ENCODE data around the gene F8.
"Not testable (repeated sequence)": the region's sequence is repeated elsewhere in the genome, so short reads cannot be mapped to it uniquely, and the experiment has no call there.

The F8 gene

DNA sequence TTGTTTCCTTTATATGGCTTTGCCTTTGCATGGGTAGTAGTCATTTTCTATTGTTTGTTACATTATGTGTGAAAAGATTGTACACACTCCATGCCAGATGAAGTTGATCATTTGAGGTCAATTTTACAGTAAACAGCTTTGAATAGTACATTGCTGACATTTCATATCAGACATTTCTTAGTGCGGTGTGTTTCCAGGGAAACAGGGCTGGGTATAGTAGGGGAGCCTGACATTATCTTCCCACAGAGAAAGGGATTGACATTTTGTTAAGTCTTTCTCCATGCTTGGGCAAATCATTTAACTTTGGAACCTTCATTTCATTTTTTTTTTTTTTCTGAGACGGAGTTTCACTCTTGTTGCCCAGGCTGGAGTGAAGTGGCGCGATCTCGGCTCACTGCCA lies 9.1 kb upstream of the F8 start:
- no peak for DNase-seq (ENCODE audit: low read depth, low spot score)

GRCh38 chrX:155028877-155029291 lies 6.4 kb upstream of the F8 start:
- no peak for DNase-seq (ENCODE audit: low read depth, low spot score)

DNA sequence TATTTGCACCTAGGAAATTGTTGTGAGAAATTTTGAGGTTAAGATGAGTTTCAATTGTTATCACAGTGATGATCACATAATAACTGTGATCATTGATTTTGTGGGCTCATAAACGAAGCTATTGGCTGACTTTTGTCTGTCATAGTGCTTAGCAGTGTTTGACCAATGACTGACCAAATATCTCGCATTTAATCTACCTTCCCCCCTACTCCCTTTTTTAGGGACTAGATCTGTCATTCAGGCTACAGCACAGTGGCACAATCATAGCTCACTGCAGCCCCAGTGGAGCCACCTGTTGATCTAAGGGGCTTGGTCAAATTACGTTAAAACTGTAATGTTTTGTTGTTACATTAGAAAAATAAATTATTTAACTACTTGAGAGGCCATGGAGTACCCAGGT lies 5.6 kb upstream of the F8 start:
- DNase-seq (ENCODE audit: low read depth, low spot score) = no peak

DNA sequence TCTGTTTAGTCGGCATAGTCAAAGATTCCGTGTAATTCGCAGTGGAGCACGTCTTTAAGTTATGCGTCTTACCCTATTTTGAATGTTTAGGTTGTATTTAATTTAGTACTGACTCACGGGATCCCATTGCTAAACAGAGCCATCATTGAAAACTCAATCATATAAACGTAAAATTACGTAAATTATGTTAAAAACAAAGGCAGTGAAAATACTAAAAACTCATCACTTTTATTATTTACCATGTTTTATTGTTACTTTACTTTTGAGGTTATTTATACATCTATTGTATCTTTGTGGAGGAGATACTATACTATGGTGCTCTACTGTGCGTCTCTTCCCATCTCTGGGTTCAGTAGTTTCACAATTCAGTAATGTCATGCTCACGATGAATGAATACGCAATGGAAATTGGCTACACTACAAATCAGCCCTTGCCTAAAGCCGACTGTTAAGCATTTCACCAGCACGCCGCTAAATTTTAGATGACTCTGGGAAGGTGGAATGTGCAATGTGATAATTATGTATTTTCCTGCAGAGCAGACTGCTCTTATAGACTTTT lies 5.1 kb upstream of the F8 start:
- no peak for DNase-seq (ENCODE audit: low read depth, low spot score)

DNA sequence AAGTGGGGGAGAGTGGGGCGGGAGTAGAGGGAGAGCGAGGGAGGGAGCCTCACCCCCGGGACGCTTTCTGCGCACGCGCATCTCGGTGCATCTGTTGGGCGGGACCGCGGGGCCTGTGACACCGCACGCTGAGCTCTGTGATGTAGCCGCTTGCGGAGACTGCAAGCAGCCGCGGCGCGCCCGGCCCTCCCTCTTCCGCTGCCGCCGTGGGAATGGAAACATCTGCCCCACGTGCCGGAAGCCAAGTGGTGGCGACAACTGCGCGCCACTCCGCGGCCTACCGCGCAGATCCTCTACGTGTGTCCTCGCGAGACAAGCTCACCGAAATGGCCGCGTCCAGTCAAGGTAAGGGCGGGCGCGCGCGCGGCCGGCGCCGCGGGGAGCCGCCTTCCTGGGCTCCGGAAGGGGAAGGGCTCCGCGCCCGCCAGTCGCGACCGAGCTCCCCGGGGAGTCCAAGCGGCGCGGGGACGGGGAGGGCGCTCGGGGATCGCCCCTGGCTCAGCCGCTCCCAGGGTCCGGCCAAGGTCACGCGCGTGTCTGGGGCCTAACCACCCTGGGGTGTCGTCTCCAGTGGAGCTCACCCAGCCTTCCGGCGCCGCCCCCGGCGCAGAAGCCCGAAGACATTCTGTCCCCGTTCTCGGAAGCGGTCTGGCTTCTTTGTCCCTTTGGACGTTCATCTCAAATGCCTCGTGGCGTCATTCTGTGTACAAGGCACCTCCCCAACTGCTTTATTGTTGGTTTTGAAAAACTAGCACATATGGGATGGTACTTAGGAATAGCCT lies 4.4 kb upstream of the F8 start, which contains the start of gene FUNDC2:
Gene FUNDC2 (plus strand): TSS at position 118 of the 782 bp plus-strand sequence. CDS start 95 bp downstream, at position 213.
- peak; percentile 59 for DNase-seq (ENCODE audit: low read depth, low spot score)

GRCh38 chrX:155026420-155026726 lies 3.9 kb upstream of the F8 start:
- DNase-seq (ENCODE audit: low read depth, low spot score) = no peak

- no peak for DNase-seq (ENCODE audit: low read depth, low spot score)
These were observed 1.6 kb upstream of the F8 start for GRCh38 chrX:155023907-155024833.

DNA sequence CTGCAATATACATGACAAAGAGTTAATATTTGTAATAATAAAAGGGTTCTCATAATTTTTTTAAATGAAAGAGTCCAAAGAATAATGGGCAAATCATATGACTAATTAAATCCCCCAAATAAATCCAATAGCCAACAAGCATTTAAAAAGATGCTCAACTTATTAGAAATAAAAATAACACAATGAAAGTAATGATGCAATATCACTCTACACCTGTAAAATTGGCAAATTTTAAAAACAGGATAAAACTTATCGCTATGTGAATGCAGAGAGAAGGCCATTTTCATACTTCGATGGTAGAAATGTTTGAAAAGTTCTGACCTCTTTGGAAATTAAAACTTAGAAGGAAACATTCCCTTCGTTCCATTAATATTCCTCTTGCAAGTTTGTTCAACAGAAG lies 1.9 kb downstream of the F8 start:
- no peak for DNase-seq (ENCODE audit: low read depth, low spot score)

DNA sequence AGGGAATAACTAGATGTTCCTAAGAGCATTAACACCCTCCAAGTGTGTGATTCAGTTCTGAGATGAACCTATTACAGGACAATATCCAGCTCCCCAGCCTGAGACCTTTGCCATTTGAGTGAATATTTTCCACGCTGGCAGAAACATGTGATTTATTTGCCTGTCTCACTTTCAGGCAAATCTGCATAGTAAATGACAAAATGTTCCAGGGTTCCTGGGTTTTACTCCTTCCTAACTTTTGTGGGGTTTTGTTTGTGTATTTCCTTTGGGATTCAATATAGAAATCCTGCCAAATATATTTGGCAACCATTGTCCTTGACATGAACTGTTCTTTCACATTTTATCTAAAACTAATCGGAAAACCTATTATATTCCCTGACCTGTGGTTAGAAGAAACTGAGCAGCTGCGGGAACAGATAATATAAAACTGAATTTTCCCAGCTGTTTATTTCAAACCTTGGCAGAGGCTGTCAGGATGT lies 12.5 kb downstream of the F8 start:
- DNase-seq (ENCODE audit: low read depth, low spot score) = no peak

DNA sequence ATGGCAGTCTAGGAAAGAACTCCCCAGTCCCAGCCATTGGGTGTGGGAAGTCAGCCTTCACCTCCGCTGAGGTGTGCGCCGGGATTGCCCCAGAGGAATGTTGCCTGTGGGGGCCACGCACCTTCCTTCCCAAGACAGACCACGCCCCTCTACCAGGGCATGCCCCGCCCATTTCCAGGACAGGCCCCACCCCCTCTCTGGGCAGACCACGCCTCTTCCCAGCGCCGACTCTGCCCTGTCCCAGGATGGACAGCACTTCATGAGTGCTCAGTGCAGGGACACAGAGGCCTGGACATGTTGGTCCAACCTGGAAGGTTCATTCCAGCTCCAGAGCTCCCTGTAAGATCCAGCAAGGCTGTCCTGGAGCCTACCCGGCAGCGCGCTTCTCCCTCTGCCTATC lies 13.9 kb downstream of the F8 start:
- DNase-seq (ENCODE audit: low read depth, low spot score) = not testable (repeated sequence)

DNA sequence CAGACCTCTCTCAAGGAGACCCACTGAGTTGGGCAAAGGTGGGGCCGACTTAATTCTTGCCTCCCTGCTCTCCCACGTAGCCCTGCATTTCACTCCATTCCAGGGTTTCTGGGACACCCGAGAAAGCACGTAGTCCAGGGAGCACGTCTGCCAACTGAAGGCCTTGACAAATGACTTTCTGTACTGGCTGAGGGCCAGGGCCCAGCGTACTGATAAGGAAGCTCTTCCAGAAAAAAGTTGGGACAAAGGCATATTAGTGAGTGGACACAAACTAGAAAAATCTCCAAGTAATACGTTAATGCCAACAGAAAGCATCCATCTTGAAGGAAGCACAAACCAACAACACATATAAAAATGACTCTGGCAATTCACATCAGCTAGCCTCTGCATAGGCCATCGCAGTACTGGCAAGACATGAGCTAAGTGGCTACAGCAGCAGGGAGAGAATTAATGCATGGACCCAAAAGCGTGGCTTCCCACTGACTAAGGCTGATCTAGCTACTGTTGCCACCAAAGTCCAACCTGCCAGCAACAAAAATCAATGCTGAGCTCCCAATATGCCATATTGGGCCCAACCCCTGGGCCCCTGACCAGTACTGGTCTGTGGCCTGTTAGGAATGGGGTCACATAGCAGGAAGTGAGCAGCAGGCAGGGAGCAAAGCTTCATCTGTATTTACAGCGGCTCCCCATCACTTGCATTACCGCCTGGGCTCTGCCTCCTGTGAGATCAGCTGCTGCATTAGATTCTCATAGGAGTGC lies 15.4 kb downstream of the F8 start:
- DNase-seq (ENCODE audit: low read depth, low spot score) = not testable (repeated sequence)

DNA sequence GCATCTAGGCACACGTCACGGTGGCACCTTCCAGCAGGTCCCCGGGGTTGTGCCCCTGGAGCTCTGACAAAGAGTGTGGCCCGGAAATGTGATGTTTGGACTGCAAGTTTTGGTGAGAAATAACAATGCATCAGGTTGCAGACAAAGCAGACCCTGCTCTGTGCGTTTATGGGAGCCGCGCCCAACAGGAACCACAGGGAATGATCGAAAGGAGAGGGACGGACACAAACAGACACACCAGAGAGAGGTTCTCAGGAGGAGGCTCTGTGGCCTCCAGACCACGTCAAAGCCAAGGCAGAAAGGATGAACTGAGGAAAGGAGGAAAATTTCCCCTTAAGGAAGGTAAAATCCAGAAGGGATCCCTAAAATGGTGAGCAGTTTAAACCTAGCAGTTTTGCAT lies 16.1 kb downstream of the F8 start:
- not testable (repeated sequence) for DNase-seq (ENCODE audit: low read depth, low spot score)

DNA sequence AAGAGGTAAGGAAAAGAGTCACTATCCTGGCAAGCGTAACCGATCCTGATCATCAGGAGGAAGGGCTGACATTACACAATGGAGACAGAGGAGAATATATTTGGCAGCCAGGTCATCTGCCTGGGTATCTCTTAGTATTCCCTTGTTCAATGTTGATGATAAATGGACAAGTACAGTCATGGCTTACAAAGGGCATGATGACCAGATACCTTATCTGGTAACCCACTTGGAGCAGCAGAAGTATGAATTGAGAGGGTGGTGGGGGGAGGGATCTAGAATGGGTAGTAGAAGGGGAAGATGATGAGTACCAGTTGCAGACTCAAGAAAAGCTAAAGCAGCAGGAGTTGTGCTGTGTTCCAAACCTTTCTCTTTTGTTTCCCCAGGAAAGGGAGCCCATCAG lies 17.3 kb downstream of the F8 start:
- no peak for DNase-seq (ENCODE audit: low read depth, low spot score)

DNA sequence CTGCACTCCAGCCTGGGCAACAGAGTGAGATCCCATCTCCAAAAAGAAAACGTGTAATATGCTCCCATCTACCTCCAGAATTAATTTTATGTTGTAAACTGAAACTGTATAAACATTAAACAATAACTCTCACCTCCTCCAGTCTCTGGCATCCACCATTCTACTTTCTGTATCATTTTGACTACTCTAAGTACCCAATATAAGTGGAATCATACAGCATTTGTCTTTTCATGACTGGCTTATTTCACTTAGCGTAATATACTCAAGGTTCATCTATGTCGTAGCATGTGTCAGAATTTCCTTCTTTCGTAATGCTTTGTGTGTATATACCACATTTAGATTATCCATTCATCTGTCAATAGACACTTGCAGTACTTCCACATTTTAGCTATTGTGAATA lies 20.6 kb downstream of the F8 start:
- DNase-seq (ENCODE audit: low read depth, low spot score) = no peak

DNA sequence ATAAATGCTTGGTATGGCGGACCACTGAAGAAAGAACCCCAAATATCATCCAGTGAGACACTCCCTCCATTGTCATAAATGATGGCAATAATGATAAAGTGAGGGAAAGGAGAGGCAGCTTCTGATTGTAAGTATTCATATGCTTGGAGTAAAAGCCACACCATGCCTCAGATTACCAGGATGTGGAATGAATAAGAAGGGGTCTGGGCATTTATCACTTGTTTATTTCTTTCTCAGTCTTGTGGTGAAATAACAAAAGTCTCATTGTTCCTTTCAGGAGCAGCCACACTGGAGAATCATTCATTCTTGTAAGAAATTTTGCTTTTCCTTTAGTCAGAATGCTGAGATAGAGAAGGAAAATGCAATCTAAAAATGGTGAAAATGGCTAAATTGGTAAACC lies 21.7 kb downstream of the F8 start:
- DNase-seq (ENCODE audit: low read depth, low spot score) = no peak

DNA sequence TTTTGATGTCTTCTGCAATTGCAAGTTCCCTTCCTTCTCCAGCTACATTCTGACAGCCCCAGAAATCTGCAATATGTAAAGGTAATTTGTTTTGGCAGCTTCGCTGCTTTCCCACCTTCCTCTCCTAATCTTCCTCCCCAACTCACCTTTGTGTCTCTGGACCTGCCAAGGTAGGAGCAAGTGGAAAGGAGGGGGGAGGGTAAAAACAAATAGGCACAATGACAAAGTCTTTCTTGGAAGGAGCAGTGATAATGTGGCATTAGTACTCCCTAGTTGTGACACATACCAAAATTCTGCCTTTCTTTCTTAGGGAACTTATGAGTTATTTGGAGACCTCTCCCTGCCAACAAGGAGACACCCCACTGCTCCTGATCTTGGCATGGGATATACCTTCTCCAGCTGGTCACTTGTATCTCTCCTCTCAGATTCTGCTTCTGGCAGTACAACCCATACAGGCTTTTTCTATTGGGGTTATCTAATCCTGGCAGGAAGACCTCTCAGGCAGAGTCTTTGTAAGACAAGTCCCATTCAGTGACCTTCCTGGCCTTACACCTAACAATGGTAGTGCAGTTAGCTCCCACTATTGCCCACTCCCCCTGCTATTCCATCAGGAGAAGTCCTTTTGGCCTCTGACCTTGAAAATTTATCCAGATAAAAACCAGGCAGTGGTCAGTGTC lies 24.2 kb downstream of the F8 start:
- DNase-seq (ENCODE audit: low read depth, low spot score) = no peak

DNA sequence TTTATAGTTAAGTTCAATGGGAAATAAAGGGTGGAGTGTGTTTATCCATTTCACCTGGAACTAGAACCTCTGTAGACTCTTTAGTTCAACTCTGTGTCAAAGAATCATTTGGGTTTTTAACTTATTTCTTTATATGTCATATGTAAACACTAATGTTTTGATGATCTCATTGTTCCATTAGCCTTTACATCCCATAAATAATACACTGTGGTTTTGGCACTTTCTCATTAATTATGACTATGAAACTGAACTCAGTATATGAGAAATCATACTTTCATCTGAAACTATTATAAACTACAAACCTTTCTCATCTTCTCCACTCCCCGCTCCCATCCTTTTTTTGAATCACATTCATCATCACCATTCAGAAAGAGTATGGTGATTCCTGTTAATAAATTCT lies 31.0 kb downstream of the F8 start:
- no peak for DNase-seq (ENCODE audit: low read depth, low spot score)

DNA sequence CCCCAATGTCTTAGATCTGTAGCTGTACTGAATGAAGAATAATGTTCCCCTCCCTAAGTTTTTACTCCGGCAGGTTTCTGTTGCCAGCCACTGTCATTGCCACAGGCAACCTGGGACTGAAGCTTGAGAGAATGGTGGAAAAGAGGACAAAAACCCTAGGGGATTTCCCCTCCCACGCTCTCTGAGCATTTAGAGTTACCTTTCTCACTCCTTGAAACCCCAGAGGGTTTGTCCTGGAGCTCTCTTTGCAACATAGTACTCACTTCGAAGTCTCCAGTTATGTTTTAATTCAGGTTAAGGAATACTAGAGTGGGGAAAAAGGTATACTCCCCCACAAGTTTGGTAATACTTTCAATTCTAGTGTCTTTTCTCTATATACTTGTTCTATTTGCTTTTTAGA lies 31.5 kb downstream of the F8 start:
- no peak for DNase-seq (ENCODE audit: low read depth, low spot score)

GRCh38 chrX:154990496-154990895 lies 32.0 kb downstream of the F8 start:
- DNase-seq (ENCODE audit: low read depth, low spot score) = no peak

GRCh38 chrX:154988719-154989118 lies 33.8 kb downstream of the F8 start:
- no peak for DNase-seq (ENCODE audit: low read depth, low spot score)

DNA sequence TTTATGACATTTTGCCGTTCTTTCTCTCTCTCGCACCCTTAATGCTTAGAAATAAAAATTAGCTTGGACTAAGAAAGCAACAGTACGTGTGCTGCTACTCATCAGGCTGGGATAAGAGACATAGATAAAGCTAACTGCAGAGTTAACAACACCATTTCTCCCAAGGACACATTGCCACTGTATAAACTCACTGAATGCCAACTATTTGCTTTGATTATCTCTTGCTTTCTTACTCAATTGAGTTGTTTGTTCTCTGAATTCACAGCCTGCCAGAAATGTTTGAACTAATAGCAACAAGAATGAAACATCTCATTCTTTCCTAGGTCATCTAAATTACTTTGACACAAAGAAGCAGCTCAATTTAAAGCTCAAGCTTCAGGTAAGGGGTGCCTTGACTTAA lies 34.6 kb downstream of the F8 start:
- DNase-seq (ENCODE audit: low read depth, low spot score) = no peak
